GF-D8 (cell line): ENCODE measurements around the gene PDIA2.
A peak's percentile ranks its signal among the peaks of the same experiment; 100 is the strongest.

Experiments
- DNase-seq: peaks from one replicate; lab custom pipeline; 2025; lab: John Stamatoyannopoulos, UW

Gene PDIA2

GRCh38 chr16:301235-301634 lies 18.3 kb downstream of the PDIA2 start:
- DNase-seq: no peak

- no peak for DNase-seq
These were observed 19.0 kb downstream of the PDIA2 start for GRCh38 chr16:301950-302349.

DNA sequence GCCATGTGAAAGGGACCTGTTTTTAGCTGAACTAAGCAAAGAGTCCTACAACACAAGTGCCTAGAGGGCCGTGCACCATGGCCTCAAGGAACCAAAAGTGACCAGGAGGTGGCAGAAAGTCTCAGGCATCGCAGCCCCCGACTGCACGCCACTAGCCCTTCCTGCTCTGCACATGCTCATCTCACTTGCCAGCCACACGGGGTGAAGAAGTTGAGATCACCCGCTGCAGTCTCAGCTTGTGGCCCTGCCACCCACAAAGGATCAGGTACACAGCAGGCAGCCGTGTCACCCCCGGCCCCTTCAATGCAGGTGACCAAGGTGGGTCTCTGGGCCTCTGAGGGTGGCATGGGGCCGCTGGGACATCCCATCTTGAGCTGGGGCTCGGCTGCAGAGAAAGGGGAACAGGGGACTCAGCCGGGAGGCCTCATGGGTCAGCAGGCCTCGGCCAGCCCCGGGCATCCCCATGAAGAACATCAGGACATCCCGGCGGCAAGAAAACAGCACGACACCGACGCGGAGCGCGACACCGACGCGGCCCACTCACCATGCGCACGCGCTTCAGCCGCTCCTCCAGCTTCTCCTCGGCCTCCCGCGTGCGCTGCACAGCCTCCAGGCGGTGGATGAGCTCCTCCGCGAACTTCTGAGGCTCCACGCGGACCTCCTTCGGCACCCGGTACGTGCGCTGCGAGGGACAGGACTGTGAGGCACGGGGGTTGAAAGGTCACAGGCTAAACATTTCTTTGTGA lies 21.0 kb downstream of the PDIA2 start:
- no peak for DNase-seq

DNA sequence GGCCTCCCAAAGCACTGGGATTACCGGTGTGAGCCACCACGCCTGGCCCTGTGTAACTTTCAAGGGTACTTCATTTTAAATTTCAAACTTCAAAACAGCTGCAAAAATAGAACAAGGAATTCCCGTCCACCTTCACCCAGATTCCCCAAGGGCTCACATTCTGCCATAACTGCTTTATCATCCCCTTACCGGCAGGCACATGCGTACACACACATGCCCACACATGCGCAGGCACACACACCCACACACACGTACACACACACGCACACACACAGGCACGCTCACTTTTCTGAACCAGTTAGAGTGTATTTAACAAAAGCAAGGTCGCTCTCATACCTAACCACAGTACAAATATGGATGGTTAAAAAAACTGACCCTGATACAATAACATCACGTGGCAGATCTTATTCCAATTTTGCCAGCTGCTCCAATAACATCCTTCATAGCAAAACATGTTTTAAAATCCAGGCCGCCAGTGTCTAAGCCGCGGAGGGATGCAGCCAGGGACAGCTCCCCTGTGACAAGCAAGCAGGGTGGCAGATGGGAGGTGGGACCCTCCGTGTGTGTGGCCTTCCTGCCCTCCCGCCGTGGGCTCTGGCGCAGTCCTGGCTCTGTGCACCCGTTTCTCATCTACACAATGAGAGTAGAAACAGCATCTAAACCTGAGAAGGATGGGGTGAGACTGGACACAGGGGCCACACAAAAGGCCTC lies 23.1 kb downstream of the PDIA2 start:
- no peak for DNase-seq

GRCh38 chr16:306911-307370 lies 24.0 kb downstream of the PDIA2 start:
- DNase-seq: no peak

DNA sequence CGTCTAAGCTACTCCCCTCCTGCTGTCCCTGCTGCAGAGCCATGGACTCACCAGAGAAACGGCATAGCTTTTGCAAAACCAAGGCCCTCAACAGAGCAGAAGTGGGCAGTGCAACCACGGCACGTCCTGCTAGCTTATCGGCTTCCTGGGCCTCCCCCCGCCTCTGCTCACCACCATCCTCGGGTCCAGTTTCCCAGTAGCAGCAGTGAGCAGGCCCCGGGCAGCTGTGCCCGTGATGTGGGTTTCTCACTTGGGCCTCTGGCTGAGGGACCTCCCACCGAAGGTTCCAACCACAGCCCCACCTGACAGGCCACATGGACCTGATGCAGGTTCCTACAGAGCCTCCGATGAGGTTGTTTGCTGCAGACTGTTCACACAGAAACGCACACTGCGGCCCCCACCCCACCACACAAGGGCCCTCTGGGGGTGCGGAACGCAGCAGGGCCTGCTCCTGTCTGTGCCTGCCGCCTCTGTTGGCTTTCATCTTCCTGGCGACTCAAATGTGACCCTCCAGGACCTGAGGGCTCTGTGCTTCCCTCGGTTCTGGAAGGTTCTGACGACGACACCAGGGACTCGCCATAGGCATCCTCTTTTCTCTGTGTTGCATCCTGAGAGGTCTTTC lies 24.8 kb downstream of the PDIA2 start:
- DNase-seq: no peak

DNA sequence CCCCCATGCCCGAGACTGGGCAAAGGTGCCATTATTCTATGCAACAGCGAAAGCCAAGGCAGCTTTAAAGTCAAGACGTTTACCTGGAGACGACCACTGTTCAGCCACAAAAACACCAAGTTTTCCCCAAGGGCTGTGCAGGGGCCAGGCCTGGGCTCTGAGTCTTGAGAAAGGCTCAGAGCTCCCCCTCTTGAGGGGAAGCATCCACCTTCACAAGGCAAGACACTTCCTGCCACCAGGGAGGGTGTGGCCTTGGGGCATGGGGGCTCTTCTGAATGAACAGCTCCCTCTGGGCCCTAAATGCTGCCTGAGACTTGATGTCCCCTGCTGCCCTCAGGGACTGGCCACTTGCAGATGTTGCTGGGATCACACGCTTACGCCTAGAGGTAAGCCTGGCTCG lies 26.5 kb downstream of the PDIA2 start:
- no peak for DNase-seq

DNA sequence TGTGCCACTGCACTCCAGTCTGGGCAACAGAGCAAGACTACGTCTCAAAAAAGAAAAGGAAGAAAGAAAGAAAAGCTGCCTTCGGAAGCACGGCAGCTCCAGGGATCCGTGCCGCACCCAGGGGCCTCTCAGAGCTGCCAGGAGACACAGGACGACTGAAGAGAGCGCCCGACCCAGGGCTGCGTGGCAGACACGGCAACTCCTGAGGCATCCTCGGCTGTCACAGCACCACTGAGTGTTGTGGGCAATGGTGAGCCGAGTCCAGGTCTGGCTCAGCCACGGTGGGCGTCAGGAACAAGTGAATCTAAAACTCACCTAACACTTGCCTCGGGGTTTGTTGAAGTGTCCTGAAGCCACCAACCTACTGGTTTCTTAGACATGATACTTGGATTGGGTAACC lies 28.8 kb downstream of the PDIA2 start:
- no peak for DNase-seq

DNA sequence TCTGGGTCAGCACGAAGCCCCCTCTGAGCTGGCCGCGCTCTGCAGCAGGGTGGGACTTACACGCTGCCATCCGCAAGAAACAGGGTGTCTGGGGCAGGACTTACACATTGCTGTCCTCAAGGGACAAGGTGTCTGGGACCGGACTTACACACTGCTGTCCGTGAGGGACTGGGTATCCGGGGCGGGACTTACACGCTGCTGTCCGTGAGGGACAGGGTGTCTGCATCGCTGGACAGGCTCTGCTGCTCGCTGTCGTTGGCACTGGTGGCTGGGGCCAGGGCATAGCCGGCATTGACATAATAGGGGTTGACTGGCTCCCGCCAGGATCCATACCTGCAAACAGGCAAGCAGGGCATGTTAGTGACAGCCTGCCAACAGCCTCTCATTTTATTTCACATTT lies 31.4 kb downstream of the PDIA2 start:
- DNase-seq: no peak

- DNase-seq: no peak
These were observed 31.9 kb downstream of the PDIA2 start for GRCh38 chr16:314795-315299.

DNA sequence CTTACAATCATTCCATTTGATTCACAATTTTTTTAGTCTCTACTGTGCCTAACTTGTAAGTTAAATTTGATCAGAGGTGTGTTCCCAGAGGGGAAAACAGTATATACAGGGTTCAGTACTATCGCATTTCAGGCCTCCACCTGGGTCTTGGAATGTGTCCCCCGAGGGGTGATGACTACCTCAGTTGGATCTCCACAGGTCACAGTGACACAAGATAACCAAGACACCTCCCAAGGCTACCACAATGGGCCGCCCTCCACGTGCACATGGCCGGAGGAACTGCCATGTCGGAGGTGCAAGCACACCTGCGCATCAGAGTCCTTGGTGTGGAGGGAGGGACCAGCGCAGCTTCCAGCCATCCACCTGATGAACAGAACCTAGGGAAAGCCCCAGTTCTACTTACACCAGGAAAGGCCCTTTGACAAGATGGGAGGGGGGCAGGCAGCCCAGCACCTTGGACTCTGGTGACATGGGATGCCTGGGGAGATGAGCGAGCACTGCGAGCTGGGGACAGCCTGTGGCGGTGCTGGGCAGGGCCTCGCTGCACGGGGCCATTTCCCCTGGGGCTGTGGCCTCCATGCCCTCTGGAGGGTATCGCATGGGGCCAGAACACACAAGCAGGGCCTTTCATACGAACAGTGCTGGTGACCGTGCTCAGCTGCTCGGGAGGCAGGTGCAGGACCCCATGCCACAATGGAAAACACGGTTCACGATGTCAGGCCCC lies 33.9 kb downstream of the PDIA2 start:
- DNase-seq: no peak

- no peak for DNase-seq
These were observed 34.6 kb downstream of the PDIA2 start for GRCh38 chr16:317583-317982.

DNA sequence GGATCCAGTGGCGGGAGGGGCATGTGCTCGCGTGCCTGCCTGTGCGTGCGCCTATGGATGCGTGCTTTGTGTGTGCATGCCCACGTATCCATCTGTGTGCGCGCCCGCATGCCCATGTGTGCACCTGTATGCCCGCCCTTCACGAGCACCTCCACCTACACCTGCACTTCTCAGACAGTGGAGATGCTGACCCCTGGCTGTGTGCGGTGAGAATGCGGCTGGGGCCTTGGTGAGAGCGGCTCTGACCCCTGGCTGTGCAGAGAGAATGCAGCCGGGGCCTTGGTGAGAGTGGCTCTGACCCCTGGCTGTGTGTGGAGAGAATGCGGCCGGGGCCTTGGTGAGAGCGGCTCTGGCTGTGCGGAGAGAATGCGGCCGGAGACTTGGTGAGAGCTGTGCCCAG lies 35.7 kb downstream of the PDIA2 start:
- no peak for DNase-seq

DNA sequence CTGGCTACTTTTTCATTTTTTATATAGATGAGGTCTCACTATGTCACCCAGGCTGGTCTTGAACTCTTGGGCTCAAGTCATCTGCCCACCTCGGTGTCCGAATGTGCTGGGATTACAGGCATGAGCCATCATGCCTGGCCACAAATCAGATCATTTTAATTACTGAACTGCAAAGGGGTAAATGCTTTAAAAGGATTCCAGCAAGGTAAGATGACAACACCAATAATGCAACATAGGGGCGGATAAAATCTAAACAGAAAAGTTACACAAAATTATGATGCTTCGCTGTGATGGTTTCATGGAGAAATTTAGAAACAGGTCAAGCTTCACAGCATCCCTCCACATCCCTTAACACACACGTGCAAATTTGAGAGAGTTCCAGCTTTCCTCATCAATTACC lies 37.2 kb downstream of the PDIA2 start:
- no peak for DNase-seq

DNA sequence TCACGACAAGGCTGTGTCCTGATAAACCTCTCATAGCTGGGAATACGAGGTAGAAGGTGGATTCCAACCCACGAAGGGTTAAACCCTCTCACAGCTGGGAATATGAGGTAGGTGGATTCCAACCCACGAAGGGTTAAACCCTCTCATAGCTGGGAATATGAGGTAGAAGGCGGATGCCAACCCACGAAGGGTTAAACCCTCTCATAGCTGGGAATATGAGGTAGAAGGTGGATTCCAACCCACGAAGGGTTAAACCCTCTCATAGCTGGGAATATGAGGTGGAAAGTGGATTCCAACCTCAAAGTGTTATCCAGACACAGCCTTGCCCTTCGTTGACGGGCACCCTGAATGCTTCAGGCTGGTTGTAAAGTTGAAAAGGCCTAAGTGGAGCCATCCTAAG lies 38.6 kb downstream of the PDIA2 start:
- DNase-seq: no peak

DNA sequence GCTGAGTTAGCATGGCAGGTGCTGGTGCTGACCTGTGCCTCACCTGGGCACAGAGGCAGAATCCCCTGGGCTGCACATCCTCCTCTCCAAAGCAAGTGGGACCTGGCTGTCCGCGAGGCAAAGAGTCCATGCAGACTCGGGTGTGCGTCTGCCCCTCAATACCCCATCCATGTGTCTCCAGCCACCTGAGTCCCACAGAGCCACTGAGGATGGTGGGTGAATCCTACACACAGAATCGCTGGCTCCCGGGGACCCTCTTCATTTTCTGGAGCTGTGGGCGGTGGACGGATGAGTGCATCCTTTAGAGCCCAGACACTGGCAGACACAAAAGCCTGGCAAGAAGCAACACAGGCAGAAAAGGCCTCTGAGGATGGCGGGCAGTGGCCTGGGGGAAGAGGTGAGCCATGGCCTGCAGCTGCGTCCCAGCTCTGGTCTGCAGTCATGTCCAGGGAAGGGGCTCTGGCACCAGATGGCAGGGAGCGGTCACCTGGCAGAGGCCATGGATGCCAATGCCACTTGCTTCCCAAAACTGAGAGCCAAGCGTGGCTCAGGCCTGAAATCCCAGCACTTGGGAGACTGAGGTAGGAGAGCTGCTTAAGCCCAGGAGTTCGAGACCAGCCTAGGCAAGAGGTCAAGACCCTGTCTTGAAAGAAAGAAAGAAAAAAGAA lies 39.6 kb downstream of the PDIA2 start:
- DNase-seq: no peak

DNA sequence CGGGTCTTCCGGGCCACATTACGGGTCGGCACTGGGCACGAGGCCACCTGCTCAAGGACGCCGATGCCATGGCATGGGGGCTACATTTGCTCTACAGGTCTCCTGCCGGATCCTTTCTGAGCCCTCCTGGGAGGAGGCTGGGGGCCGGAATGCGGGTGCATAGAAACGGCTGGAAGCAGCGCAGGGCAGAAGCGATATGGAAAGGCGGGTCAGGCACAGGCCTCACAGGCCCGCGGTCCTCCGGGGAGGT lies 41.2 kb downstream of the PDIA2 start:
- DNase-seq: no peak

DNA sequence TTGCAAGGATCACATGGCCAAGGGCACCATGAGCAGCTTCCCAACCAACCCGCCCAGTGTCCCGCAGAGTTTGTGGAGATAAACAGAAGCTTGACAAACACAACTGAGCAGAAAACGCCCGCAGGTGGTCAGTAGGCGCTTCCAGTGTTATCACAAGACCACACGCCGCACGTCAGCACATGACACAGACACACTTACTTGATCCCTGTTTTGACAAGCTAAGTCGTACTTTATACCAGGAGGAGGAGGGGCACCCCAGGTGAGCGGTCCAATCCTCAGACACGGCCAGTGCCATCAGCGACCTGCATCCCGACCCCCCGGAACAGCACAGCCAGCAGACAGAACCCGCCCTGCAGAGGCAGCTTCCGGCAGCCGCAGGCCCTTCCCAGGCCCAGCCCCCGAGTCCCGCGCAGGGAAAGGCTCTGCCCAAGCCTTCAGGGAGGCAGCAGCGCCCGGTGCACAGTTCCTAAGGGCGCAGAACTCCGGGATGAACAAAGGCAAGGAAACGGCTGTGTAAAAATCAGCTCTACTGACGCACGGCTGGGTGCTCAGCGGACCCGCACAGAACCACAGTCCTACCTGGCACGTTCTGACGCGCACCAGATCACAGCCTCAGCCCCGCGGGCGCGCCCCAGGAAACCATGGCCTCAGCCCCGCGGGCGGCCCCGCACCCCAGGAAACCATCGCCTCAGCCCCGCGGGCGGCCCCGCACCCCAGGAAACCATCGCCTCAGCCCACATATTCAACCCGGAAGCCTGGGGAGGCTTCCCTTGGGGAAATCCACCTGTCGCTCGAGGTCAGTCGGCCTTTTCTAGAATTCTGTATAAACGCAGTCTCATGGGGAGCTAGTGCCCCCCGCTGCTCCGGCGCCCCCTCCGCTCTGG lies 41.7 kb downstream of the PDIA2 start:
- peak; percentile 16 for DNase-seq

DNA sequence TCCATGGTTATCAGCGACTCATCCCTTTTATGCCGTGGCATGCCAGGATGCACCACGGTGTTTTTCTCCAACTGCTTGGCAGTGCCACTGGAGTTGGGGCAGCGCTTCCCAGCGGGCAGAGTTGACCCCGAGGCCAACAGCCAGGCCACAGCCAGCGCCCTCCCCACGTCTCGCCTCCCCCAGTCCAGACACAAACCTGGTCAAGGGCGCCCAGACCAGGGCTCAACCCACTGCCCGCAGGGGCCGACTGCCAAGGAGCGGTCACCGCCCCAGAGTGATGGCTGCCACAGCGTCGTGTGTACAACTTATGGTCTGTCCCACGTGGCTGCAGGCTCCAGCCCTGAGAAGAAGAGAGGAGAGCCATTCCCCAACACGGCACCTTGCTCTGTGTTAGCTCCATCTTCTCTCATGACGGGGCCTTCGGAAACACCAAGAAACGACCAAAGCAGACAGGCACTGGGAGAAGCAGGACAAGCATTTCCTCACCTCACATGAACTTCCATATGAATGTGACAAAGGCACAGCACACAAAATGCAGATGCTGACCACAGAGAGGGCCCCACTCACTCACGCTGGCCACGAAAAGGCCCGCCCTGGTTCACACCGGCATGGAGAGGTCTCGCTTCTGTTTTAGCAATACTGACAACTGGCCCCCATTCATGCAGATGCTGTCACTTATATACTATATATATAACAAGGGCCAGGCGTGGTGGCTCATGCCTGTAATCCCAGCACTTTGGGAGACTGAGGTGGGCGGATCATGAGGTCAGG lies 42.6 kb downstream of the PDIA2 start:
- DNase-seq: no peak

GRCh38 chr16:330741-331140 lies 47.8 kb downstream of the PDIA2 start:
- DNase-seq: no peak
